ENCODE results near the gene LRMDA.

GRCh38 chr10:75428434-75429158 lies 2.8 kb upstream of the LRMDA start:
- TF ChIP-seq FOXM1 (IDR thresholded peaks at IDR 0.05; ENCODE audit: borderline replicate concordance, low read depth) (no peak), TAF1 (IDR thresholded peaks at IDR 0.05; ENCODE audit: low read depth) (no peak), RAD21 (IDR thresholded peaks at IDR 0.05; ENCODE audit: low read depth) (no peak), ZBTB7A (IDR thresholded peaks at IDR 0.05; ENCODE audit: low read depth) (no peak), CEBPB (IDR thresholded peaks at IDR 0.05) (no peak), CREB1 (IDR thresholded peaks at IDR 0.05; ENCODE audit: low read depth) (no peak), YY1 (IDR thresholded peaks at IDR 0.05; ENCODE audit: low read depth) (no peak), NFIC (IDR thresholded peaks at IDR 0.05) (no peak)
- TF ChIP-seq, protein P1, sequence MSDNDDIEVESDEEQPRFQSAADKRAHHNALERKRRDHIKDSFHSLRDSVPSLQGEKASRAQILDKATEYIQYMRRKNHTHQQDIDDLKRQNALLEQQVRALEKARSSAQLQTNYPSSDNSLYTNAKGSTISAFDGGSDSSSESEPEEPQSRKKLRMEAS (IDR thresholded peaks at IDR 0.05): no peak

All from Ishikawa (cell line).